ENCODE data around the gene SSH2.

The SSH2 gene

DNA sequence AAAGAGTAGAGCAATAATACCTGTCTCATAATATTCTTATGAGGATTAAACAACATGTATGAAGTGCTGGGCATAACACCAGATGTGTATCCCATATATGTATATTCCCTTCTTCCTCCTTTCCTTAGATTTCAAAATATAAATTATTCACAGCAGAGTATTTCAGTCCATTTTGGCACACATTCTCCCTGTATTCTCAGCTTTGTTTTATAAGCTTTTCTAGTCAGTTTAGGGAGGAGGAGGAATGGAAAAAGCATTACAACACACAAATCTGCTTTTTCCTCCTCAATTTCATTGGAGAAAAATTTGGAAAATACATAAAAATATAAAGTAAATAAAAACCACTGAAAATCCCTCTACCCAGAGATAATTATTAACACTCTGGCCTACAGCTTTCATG lies 260.8 kb downstream of the SSH2 start:
- no peaks in the 10 kb centered on the region for H3K27me3 ChIP-seq
- no peak for DNase-seq
- H3K9me3 ChIP-seq: no peaks in the 10 kb centered on the region
- no peak overlapping the region for H3K4me3 ChIP-seq (ENCODE audit: low read depth, low read length)
- no peaks in the 10 kb centered on the region for H3K4me1 ChIP-seq
- TF ChIP-seq, protein P1, sequence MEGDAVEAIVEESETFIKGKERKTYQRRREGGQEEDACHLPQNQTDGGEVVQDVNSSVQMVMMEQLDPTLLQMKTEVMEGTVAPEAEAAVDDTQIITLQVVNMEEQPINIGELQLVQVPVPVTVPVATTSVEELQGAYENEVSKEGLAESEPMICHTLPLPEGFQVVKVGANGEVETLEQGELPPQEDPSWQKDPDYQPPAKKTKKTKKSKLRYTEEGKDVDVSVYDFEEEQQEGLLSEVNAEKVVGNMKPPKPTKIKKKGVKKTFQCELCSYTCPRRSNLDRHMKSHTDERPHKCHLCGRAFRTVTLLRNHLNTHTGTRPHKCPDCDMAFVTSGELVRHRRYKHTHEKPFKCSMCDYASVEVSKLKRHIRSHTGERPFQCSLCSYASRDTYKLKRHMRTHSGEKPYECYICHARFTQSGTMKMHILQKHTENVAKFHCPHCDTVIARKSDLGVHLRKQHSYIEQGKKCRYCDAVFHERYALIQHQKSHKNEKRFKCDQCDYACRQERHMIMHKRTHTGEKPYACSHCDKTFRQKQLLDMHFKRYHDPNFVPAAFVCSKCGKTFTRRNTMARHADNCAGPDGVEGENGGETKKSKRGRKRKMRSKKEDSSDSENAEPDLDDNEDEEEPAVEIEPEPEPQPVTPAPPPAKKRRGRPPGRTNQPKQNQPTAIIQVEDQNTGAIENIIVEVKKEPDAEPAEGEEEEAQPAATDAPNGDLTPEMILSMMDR (IDR thresholded peaks at IDR 0.05; ENCODE audit: low read depth, low read length): no peak
- H3K36me3 ChIP-seq: peaks cover 14% of the 10 kb centered on the region

DNA sequence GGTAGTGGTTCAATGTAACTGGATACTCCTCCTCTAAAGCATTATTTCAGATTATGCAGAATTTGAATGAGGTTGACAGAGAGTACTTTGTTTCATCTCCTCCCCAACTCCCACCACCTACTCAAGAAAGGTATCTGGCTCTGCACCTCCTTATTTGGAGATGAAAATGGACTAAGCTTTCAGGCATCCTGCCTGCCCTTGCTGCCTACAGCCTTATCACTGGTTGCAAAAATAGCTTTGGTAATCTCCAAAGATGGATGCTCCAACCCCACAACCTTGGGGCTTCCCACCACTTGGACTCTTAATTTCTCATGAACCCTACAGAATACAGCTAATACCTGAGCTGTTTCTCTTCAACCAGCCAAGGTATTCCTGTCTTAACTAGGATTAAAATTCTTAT lies 262.1 kb downstream of the SSH2 start:
- Histone ChIP-seq H3K36me3 (peaks cover 17% of the 10 kb centered on the region), H3K9me3 (no peaks in the 10 kb centered on the region), H3K4me1 (no peaks in the 10 kb centered on the region), H3K4me3 (ENCODE audit: low read depth, low read length) (no peak overlapping the region), H3K27me3 (no peaks in the 10 kb centered on the region)
- TF ChIP-seq, protein P1 (IDR thresholded peaks at IDR 0.05; ENCODE audit: low read depth, low read length): no peak
- DNase-seq: no peak

DNA sequence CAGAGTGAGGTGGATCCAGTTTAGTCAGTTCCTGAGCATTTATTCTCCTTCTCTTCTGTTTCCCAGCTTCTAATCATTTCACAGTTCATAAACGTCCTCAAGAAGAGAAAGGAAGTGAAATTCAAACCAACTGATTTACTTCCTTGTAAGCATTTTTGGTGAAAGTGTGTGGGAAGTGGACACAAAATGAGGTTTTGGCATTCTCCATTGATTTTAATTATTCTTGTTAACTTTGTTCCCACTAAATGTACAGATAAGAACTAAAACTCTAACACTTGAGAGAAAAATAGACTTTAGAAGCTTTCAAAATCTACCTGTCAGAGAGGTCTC lies 264.6 kb downstream of the SSH2 start:
- no peak for DNase-seq
- no peaks in the 10 kb centered on the region for H3K4me1 ChIP-seq
- peaks cover 18% of the 10 kb centered on the region for H3K36me3 ChIP-seq
- TF ChIP-seq, protein P1 (IDR thresholded peaks at IDR 0.05; ENCODE audit: low read depth, low read length): no peak
- no peak overlapping the region for H3K4me3 ChIP-seq (ENCODE audit: low read depth, low read length)
- H3K9me3 ChIP-seq: no peaks in the 10 kb centered on the region
- H3K27me3 ChIP-seq: no peaks in the 10 kb centered on the region

DNA sequence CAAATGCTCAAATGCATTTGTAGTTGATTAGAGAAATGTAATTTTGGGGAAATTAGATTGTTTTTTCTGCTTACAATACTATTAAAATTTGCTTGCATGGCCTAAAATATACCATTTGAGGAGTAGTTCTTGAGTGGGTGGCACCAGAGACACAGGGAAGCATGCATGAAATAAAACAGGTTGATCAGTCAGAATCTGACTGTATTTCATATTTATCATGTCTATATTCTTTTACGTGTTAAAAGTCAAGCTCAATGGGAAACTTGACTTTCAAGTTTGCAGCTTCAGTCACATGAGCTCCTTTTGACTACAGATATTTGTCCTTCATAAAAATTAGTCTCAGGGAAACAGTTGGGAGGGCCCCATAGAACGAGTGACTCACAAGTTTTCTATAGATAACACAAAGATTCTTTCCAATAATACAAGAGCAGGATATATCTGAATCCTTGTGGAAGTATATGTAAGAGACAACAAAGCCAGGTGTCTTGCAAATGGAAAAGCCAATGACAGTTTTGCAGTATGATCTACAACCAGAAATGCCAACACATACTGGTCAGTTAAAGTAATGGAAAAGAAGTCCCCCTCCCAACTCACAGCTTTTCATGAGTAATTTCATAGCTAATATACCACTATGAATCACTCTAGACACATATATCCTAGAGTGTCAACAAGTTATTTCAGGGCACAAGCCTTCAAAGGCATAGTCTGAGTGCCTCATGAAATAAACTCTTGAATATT lies 265.1 kb downstream of the SSH2 start:
- peaks cover 18% of the 10 kb centered on the region for H3K36me3 ChIP-seq
- no peaks in the 10 kb centered on the region for H3K4me1 ChIP-seq
- H3K27me3 ChIP-seq: no peaks in the 10 kb centered on the region

DNA sequence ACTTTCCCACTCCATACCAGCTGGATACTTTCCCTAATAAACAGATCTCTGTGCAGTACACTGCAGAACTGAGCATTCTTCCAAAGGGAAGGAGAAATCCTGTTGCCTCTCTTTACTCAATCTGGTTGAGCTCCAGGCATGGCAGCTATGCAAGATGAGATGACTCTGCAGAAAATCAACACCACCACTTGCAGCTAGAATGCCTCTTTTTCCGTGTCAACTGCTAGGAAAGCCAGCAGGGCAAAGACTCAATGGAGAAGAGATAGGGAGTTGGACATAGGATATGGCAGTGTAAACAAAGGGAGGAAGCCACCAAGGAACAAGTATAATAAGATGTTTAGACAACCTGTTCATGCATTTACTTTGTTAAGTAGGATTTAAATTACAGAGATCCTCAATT lies 266.9 kb downstream of the SSH2 start:
- DNase-seq: no peak
- H3K27me3 ChIP-seq: no peaks in the 10 kb centered on the region
- TF ChIP-seq, protein P1 (IDR thresholded peaks at IDR 0.05; ENCODE audit: low read depth, low read length): no peak
- no peak overlapping the region for H3K4me3 ChIP-seq (ENCODE audit: low read depth, low read length)
- no peaks in the 10 kb centered on the region for H3K9me3 ChIP-seq
- no peaks in the 10 kb centered on the region for H3K4me1 ChIP-seq
- peaks cover 18% of the 10 kb centered on the region for H3K36me3 ChIP-seq

More for the DNA sequence above, 265.1 kb downstream of the SSH2 start:
- no peak overlapping the region for H3K4me3 ChIP-seq (ENCODE audit: low read depth, low read length)
- TF ChIP-seq, protein P1 (IDR thresholded peaks at IDR 0.05; ENCODE audit: low read depth, low read length): no peak
- DNase-seq: no peak
- H3K9me3 ChIP-seq: no peaks in the 10 kb centered on the region

DNA sequence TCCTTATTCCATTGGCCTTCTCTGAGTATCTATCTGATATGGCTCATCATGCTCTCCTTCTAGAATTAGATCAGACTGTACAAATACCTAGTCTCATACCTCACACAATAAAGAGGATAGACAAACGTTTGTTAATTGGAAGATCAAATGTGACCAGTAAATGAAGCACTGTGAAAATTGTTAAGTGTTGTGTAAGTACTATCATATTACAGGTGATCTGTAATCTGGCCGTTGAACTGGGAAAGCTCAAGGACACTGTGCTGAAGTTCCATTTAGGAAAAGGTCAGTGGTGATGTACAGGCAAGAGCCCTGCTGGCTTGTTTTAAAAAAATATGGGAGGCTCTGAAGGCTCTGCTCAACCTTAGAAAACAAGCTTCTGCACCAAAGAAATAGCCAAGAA lies 268.8 kb downstream of the SSH2 start:
- H3K36me3 ChIP-seq: peaks cover 11% of the 10 kb centered on the region
- no peaks in the 10 kb centered on the region for H3K4me1 ChIP-seq
- TF ChIP-seq, protein P1 (IDR thresholded peaks at IDR 0.05; ENCODE audit: low read depth, low read length): no peak
- no peak for DNase-seq
- H3K4me3 ChIP-seq (ENCODE audit: low read depth, low read length): no peak overlapping the region
- H3K27me3 ChIP-seq: no peaks in the 10 kb centered on the region
- H3K9me3 ChIP-seq: no peaks in the 10 kb centered on the region

All from BE2C (cell line).